Liver (tissue), 9 donors: ENCODE results near the gene RNF220. TPM values are rescaled to one million over a fixed set of nuclear protein-coding genes. Genes with fewer than 3 reads are reported as not detected.

Experiments used
- DNase-seq: peaks from one replicate; pipeline ENCODE4 v3.0.0-alpha.2; 2017; ENCODE audit warnings: low spot score
- H3K27ac ChIP-seq, 2 donors: one replicate each; pipeline ENCODE4 v1.7.0; 2013; ENCODE audit warnings: inconsistent platforms in 2 of 2, low read length in 2 of 2, control low read depth in 1 of 2, low read depth in 1 of 2, mild to moderate bottlenecking in 1 of 2
- H3K27me3 ChIP-seq, 4 donors: one replicate each; pipeline versions ENCODE4 v1.6.1 to v1.7.0; 2013; ENCODE audit warnings: low read length in 3 of 4, inconsistent platforms in 1 of 4, mild to moderate bottlenecking in 1 of 4, moderate library complexity in 1 of 4; ENCODE audit not compliant: control insufficient read depth in 4 of 4, insufficient read depth in 4 of 4
- H3K36me3 ChIP-seq, 4 donors: one replicate each; pipeline versions ENCODE4 v1.6.1 to v1.7.0; 2013; ENCODE audit warnings: low read length in 3 of 4, mild to moderate bottlenecking in 3 of 4, low read depth in 1 of 4, moderate library complexity in 1 of 4; ENCODE audit not compliant: control insufficient read depth in 4 of 4, insufficient read depth in 3 of 4
- H3K4me1 ChIP-seq, 4 donors: one replicate each; pipeline versions ENCODE4 v1.6.1 to v1.7.0; 2013; ENCODE audit warnings: low read length in 3 of 4, mild to moderate bottlenecking in 3 of 4, moderate library complexity in 1 of 4; ENCODE audit not compliant: control insufficient read depth in 4 of 4, insufficient read depth in 4 of 4
- H3K4me3 ChIP-seq, 3 donors: one replicate each; pipeline versions ENCODE4 v1.6.1 to v1.7.0; 2013; ENCODE audit warnings: low read length in 3 of 3, control low read depth in 1 of 3, low read depth in 1 of 3, mild to moderate bottlenecking in 1 of 3
- H3K9ac ChIP-seq, 2 donors: one replicate each; pipeline ENCODE4 v1.7.0; 2013; ENCODE audit warnings: low read length in 2 of 2, mild to moderate bottlenecking in 2 of 2, moderate library complexity in 2 of 2, control low read depth in 1 of 2, low read depth in 1 of 2
- H3K9me3 ChIP-seq, 4 donors: one replicate each; pipeline versions ENCODE4 v1.6.1 to v1.7.0; 2013; ENCODE audit warnings: low read length in 3 of 4; ENCODE audit not compliant: control insufficient read depth in 4 of 4
- EGR1 ChIP-seq, 2 donors: IDR thresholded peaks; 2 replicates each; pipeline ENCODE4 v1.6.1; 2016 to 2018; ENCODE audit warnings: antibody characterized with exemption in 2 of 2, low read depth in 2 of 2
- FOXA1 ChIP-seq: IDR thresholded peaks from 2 replicates; pipeline ENCODE4 v1.6.1; 2016; ENCODE audit warnings: antibody characterized with exemption
- FOXA2 ChIP-seq: IDR thresholded peaks from 2 replicates; pipeline ENCODE4 v1.6.1; 2016; ENCODE audit warnings: antibody characterized with exemption
- GABPA ChIP-seq, 2 donors: IDR thresholded peaks in 1 of 2; conservative IDR thresholded peaks in 1 of 2; 2 replicates each; pipeline ENCODE4 v1.6.1; 2016; ENCODE audit warnings: antibody characterized with exemption in 2 of 2, mild to moderate bottlenecking in 1 of 2, moderate library complexity in 1 of 2
- HNF4A ChIP-seq, 2 donors: conservative IDR thresholded peaks; 2 replicates each; pipeline ENCODE4 v1.6.1; 2016; ENCODE audit warnings: antibody characterized with exemption in 2 of 2, mild to moderate bottlenecking in 2 of 2
- HNF4G ChIP-seq: IDR thresholded peaks from 2 replicates; pipeline ENCODE4 v1.6.1; 2016; ENCODE audit warnings: antibody characterized with exemption
- JUND ChIP-seq, 2 donors: IDR thresholded peaks; 2 replicates each; pipeline ENCODE4 v1.6.1; 2016; ENCODE audit warnings: antibody characterized with exemption in 2 of 2
- NR2F2 ChIP-seq: IDR thresholded peaks from 2 replicates; pipeline ENCODE4 v1.6.1; 2016; ENCODE audit warnings: antibody characterized with exemption
- RAD21 ChIP-seq, 2 donors: IDR thresholded peaks; 2 replicates each; pipeline ENCODE4 v1.6.1; 2016; ENCODE audit warnings: antibody characterized with exemption in 2 of 2, mild to moderate bottlenecking in 2 of 2
- RXRA ChIP-seq, 2 donors: IDR thresholded peaks; 2 replicates each; pipeline ENCODE4 v1.6.1; 2017 to 2018; ENCODE audit warnings: antibody characterized with exemption in 2 of 2, mild to moderate bottlenecking in 1 of 2
- SP1 ChIP-seq: IDR thresholded peaks from 2 replicates; pipeline ENCODE4 v1.6.1; 2018; ENCODE audit warnings: antibody characterized with exemption, mild to moderate bottlenecking
- TAF1 ChIP-seq: conservative IDR thresholded peaks from 2 replicates; pipeline ENCODE4 v1.6.1; 2016; ENCODE audit warnings: antibody characterized with exemption, mild to moderate bottlenecking
- YY1 ChIP-seq: IDR thresholded peaks from 2 replicates; pipeline ENCODE4 v1.6.1; 2016; ENCODE audit warnings: antibody characterized with exemption, mild to moderate bottlenecking
- whole genome bisulfite sequencing: extraction: QIAGEN DNeasy Blood & Tissue Kit; methylation state at CpG from one replicate; pipeline ENCODE4 v1.1.7; 2013; 5-methylcytosine and 5-hydroxymethylcytosine counted together
- polyA plus RNA-seq, 2 donors: library from polyadenylated mRNA; stranded (reverse) in 1 of 2; unstranded in 1 of 2; fragments of 200-250 nt in 1 of 2; fragments of >200 nt in 1 of 2; fragmentation: Nextera tagmentation in 1 of 2; extraction: Ambion mirVana in 1 of 2; gene quantifications; one replicate each; pipeline versions ENCODE4 v1.2.1 to v1.2.3, GENCODE V29; 2013 to 2015
- total RNA-seq, 2 donors: library from RNA; depleted of rRNA; stranded (reverse); fragments of >200 nt; gene quantifications; one replicate each; pipeline ENCODE4 v1.2.3, GENCODE V29; 2014
- TF ChIP-seq, protein P1 (sequence below): IDR thresholded peaks from 2 replicates; pipeline ENCODE4 v1.6.1; 2016; ENCODE audit warnings: antibody characterized with exemption, mild to moderate bottlenecking
- TF ChIP-seq, protein P2 (sequence below): fragments of 150-350 bp; IDR thresholded peaks from 2 replicates; pipeline ENCODE4 v1.5.1; 2017; ENCODE audit warnings: improper control_type of control experiment, low read depth, low read length; ENCODE audit not compliant: missing input control
- TF ChIP-seq, protein P3 (sequence below): IDR thresholded peaks from 2 replicates; pipeline ENCODE4 v1.6.1; 2016; ENCODE audit warnings: antibody characterized with exemption
- TF ChIP-seq, protein P4 (sequence below): IDR thresholded peaks from 2 replicates; pipeline ENCODE4 v1.6.1; 2016; ENCODE audit warnings: antibody characterized with exemption
- TF ChIP-seq, protein P5 (sequence below): IDR thresholded peaks from 2 replicates; pipeline ENCODE4 v1.6.1; 2016; ENCODE audit warnings: antibody characterized with exemption
- donor health status: healthy.
- donor health status: healthy.
- donor health status: healthy.
- donor health status: healthy.
- donor health status: healthy.

The RNF220 gene
- total and polyA plus RNA-seq, 4 donors, result 18.2 to 35.8 (median 26.1) TPM

DNA sequence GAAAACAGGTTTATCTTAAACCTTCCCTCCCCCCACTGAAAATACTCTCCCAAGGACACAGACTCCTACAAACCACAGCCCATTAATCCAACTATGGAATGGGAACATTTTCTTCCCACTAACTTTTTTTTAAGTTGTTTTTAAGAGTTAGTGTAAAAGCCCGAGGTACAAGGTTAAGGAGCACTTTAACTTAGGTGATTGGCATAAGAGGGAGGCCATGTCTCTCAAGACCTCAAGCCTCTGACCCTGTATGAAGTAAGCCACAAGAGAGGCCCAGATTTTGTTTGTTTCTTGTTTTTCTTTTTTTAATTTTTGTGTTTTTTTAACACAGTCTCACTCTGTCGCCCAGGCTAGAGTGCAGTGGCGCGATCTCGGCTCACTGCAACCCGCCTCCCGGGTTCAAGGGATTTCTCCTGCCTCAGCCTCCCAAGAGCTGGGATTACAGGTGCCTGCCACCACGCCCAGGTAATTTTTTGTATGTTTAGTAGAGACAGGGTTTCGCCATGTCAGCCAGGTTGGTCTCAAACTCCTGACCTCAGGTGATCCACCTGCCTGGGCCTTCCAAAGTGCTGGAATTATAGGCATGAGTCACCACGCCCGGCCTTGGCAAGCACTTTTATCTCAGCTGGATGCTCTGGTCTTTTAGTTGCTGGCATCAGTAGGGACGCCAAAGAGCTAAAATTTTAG is 283.8 kb downstream of the RNF220 start:
- no peaks in the 10 kb centered on the region for H3K36me3 ChIP-seq
- H3K4me3 ChIP-seq, result no peak overlapping the region
- H3K27ac ChIP-seq, result no peak overlapping the region
- TF ChIP-seq, protein P1, sequence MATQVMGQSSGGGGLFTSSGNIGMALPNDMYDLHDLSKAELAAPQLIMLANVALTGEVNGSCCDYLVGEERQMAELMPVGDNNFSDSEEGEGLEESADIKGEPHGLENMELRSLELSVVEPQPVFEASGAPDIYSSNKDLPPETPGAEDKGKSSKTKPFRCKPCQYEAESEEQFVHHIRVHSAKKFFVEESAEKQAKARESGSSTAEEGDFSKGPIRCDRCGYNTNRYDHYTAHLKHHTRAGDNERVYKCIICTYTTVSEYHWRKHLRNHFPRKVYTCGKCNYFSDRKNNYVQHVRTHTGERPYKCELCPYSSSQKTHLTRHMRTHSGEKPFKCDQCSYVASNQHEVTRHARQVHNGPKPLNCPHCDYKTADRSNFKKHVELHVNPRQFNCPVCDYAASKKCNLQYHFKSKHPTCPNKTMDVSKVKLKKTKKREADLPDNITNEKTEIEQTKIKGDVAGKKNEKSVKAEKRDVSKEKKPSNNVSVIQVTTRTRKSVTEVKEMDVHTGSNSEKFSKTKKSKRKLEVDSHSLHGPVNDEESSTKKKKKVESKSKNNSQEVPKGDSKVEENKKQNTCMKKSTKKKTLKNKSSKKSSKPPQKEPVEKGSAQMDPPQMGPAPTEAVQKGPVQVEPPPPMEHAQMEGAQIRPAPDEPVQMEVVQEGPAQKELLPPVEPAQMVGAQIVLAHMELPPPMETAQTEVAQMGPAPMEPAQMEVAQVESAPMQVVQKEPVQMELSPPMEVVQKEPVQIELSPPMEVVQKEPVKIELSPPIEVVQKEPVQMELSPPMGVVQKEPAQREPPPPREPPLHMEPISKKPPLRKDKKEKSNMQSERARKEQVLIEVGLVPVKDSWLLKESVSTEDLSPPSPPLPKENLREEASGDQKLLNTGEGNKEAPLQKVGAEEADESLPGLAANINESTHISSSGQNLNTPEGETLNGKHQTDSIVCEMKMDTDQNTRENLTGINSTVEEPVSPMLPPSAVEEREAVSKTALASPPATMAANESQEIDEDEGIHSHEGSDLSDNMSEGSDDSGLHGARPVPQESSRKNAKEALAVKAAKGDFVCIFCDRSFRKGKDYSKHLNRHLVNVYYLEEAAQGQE, result no peak
- TF ChIP-seq FOXA2, result no peak
- TF ChIP-seq FOXA1, result no peak
- TF ChIP-seq HNF4A (conservative IDR thresholded peaks at IDR 0.05), result no peak
- no peak for TF ChIP-seq JUND (IDR thresholded peaks at IDR 0.05)
- no peak for TF ChIP-seq SP1
- TF ChIP-seq, protein P2, sequence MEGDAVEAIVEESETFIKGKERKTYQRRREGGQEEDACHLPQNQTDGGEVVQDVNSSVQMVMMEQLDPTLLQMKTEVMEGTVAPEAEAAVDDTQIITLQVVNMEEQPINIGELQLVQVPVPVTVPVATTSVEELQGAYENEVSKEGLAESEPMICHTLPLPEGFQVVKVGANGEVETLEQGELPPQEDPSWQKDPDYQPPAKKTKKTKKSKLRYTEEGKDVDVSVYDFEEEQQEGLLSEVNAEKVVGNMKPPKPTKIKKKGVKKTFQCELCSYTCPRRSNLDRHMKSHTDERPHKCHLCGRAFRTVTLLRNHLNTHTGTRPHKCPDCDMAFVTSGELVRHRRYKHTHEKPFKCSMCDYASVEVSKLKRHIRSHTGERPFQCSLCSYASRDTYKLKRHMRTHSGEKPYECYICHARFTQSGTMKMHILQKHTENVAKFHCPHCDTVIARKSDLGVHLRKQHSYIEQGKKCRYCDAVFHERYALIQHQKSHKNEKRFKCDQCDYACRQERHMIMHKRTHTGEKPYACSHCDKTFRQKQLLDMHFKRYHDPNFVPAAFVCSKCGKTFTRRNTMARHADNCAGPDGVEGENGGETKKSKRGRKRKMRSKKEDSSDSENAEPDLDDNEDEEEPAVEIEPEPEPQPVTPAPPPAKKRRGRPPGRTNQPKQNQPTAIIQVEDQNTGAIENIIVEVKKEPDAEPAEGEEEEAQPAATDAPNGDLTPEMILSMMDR, result no peak
- TF ChIP-seq, protein P3, sequence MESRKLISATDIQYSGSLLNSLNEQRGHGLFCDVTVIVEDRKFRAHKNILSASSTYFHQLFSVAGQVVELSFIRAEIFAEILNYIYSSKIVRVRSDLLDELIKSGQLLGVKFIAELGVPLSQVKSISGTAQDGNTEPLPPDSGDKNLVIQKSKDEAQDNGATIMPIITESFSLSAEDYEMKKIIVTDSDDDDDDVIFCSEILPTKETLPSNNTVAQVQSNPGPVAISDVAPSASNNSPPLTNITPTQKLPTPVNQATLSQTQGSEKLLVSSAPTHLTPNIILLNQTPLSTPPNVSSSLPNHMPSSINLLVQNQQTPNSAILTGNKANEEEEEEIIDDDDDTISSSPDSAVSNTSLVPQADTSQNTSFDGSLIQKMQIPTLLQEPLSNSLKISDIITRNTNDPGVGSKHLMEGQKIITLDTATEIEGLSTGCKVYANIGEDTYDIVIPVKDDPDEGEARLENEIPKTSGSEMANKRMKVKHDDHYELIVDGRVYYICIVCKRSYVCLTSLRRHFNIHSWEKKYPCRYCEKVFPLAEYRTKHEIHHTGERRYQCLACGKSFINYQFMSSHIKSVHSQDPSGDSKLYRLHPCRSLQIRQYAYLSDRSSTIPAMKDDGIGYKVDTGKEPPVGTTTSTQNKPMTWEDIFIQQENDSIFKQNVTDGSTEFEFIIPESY, result no peak
- TF ChIP-seq RAD21 (IDR thresholded peaks at IDR 0.05), result no peak
- no peak for TF ChIP-seq GABPA (IDR thresholded peaks at IDR 0.05 in 1 of 2, conservative IDR thresholded peaks at IDR 0.05 in 1 of 2)
- no peak for TF ChIP-seq NR2F2
- TF ChIP-seq RXRA (IDR thresholded peaks at IDR 0.05), result no peak
- TF ChIP-seq YY1, result no peak
- TF ChIP-seq TAF1, result no peak
- TF ChIP-seq, protein P4, sequence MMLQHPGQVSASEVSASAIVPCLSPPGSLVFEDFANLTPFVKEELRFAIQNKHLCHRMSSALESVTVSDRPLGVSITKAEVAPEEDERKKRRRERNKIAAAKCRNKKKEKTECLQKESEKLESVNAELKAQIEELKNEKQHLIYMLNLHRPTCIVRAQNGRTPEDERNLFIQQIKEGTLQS, result no peak
- TF ChIP-seq, protein P5, sequence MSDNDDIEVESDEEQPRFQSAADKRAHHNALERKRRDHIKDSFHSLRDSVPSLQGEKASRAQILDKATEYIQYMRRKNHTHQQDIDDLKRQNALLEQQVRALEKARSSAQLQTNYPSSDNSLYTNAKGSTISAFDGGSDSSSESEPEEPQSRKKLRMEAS, result no peak
- TF ChIP-seq HNF4G, result no peak
- TF ChIP-seq EGR1 (IDR thresholded peaks at IDR 0.05; ENCODE audit: low read depth in 2 of 2), result no peak
- H3K27me3 ChIP-seq, result no peaks in the 10 kb centered on the region
- WGBS, result 92% methylated on average over 12 of the region's 12 CpGs
- DNase-seq, result no peak
- no peak overlapping the region for H3K9ac ChIP-seq
- no peaks in the 10 kb centered on the region for H3K4me1 ChIP-seq
- H3K9me3 ChIP-seq, result no peaks in the 10 kb centered on the region
